HG02571 (cell line): ENCODE results near the gene CIB2.
A peak's percentile ranks its signal among the peaks of the same experiment; 100 is the strongest.
"Not testable (repeated sequence)": the region's sequence is repeated elsewhere in the genome, so short reads cannot be mapped to it uniquely, and the experiment has no call there.

Experiments
- ATAC-seq: cut with Tn5 transposase; IDR thresholded peaks from one replicate; pipeline ENCODE4 v1.9.1; 2021; ENCODE audit warnings: mild to moderate bottlenecking, moderate library complexity; ENCODE audit not compliant: unreplicated experiment

CIB2 gene

GRCh38 chr15:78131295-78132061 lies at the start of gene CIB2:
CIB2 (minus strand) TSS chr15:78131445; CDS start chr15:78131215, 230 bp downstream.
- ATAC-seq: peak; percentile 75

DNA sequence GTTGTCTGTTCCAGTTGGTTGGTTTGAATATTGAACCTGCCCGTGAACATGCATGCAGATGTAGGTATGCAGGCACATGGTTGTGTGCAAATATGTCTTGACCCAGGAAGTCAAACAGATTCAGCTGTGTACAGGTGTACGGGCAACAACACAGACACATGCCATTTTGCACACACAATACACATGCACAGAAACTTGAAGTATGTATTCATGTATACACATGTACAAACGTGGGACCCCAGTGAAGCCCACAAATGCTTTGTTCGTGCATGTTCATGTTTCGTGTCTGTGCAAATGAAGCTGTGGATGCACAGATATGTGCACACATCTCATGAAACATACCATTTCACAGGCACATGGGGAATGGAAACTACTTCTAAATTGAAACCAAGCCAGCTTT lies 48.7 kb upstream of the CIB2 start:
- no peak for ATAC-seq

- no peak for ATAC-seq
Measured at GRCh38 chr15:78179286-78179840, 48.1 kb upstream of the CIB2 start.

GRCh38 chr15:78178064-78178463 lies 46.8 kb upstream of the CIB2 start:
- ATAC-seq: no peak

DNA sequence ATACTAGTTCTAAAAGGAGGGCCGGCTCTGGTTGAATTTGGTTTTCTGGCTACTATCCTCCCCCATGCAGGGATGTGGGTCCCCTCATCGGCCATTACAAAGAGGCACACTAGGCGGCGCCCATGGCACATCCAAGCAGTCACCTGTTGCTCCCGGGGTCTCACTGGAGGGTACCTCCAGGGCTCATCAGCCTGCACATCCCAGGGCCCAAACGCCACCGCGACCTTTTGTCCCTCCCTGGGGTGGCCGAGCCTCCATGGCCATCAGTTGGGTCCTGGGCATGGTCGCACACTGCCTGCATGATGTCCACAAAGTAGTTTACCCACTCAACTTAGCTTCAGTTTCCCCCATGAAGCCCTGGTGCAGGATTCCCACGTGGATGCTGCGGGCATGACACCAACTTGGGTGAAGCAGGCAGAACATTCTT lies 46.2 kb upstream of the CIB2 start:
- no peak for ATAC-seq

GRCh38 chr15:78175330-78175729 lies 44.1 kb upstream of the CIB2 start:
- ATAC-seq: no peak

GRCh38 chr15:78174401-78174800 lies 43.2 kb upstream of the CIB2 start:
- ATAC-seq: no peak

- ATAC-seq: no peak
Measured at GRCh38 chr15:78171864-78172472, 40.7 kb upstream of the CIB2 start.

GRCh38 chr15:78170848-78171773 lies 39.9 kb upstream of the CIB2 start:
- ATAC-seq: peak; percentile 47

GRCh38 chr15:78168608-78169007 lies 37.4 kb upstream of the CIB2 start:
- no peak for ATAC-seq

DNA sequence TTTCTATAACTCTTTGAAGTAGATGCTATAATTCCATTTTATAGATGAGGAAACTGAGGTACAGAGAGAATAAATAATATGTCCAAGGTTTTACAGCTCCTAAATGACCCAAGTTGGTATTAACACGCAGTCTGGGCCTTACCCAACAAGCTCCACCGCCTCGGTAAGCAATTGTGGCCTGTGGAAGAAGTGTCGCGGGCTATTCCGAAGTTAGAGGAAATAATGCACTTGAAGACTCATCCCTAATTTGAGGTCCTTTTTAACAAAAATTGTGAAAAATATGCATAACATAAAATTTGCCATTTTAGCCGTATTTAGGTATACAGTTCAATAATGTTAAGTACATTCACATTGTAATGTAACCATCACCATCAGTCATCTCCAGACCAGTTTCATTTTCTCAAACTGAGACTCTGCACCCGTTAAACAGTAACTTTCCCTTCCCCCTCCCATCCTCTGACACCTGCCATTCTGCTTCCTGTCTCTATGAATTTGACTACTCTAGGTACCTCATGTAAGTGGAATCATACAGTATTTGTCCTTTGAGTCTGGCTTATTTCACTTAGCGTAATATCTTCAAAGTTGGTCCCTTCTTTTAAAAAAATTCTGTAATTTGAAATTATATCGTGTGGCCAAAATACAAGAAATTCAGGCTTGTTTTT lies 36.1 kb upstream of the CIB2 start:
- ATAC-seq: peak; percentile 73

- ATAC-seq: no peak
Measured at GRCh38 chr15:78164010-78164409, 32.8 kb upstream of the CIB2 start.

GRCh38 chr15:78162038-78162437 lies 30.8 kb upstream of the CIB2 start:
- no peak for ATAC-seq

DNA sequence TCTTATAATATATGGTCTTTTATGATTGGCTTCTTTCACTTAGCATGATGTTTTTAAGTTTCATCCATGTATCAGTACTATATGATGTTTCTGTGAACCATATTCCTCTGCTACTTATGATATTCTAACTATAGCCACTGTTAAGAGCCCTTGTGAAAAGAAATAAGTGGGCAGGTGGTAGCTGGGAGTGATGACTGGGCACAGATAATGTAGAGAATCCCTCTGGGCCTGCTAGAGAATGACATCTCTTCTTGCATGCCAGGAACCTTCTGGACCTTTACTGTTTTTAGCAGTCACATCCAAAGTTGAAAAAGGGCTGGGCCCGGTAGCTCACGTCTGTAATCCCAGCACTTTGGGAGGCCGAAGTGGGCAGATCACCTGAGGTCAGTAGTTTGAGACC lies 28.1 kb upstream of the CIB2 start:
- ATAC-seq: no peak

DNA sequence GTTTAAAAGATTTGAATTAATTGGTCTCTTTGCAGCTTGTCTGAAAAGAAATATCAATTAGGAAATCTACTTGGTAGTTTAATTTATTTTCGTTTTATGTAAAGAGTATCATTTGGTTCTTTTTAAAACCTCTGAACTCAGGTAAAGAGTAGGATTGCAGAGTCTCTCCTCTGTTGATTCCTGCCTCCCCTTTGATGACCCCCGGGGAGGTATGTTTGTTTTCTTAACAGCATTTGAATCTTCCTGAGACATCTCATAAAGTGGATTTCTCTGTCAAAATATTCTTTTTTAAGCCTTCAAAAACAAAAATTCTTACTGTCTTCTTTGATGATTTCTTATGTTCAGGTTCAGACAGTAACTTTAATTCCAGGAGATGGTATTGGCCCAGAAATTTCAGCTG lies 26.0 kb upstream of the CIB2 start:
- no peak for ATAC-seq

DNA sequence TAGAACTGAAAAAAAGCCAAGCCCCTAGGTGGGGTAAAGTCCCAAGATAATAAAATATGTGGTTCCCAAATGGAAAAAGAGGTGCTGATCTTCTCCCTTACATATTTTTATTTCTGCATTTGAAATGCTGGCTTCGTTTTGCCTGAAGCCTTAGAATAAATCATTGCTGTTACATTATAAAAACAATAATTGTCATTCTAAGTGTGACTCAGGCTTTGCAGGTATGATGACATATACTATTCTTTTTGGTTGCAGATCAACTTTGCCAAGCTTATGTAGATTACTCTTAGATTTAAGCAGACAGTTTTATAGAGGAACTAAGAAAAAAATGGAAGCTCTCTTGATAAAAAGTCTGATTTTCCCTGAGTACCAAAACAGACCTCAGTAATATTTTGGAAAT lies 25.4 kb upstream of the CIB2 start:
- ATAC-seq: no peak

DNA sequence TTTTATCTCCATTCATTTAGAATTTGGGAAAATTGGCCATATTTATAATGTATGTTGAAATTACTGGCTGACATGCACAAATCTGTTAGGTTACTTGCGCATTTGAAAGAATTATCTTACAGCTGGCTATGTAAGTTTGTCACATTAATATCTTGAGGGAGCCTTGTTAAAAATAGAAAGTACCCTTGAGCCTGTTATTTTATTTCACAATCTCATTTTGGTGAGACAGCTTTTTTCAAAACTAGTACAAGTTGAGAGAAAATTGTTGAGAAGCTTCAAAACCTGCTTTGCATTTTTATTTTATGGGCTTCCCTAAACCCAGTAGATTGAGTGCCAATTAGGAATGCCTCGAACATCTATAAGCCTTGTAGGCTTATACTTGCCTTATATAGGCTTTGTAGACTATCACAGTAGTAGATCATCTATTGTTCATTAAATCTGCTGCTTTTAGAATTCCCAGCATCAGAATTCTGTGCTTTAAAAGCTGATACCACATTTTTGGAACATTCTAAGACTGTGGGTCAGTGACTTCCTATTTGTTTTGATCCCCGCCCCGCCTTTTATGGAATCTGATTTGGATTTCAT lies 24.2 kb upstream of the CIB2 start:
- ATAC-seq: no peak

- ATAC-seq: no peak
Measured at GRCh38 chr15:78154955-78155354, 23.7 kb upstream of the CIB2 start.

DNA sequence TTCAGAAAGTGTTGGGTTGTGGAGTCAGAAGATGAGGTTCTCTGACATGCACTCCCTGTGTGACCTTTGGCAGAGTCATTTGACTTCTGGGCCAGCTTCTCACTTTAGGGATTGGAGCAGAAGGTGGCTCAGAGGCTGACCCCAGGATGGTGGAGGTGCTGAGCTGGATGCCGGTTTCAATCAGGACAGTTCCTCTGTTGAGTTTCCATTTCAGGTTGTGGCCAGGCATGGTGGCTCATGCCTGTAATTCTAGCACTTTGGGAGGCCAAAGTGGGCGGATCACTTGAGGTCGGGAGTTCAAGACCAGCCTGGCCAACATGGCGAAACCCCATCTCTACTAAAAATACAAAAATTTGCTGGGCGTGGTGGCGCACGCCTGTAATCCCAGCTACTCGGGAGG lies 19.8 kb upstream of the CIB2 start:
- ATAC-seq: not testable (repeated sequence)
